OCI-LY1 (cell line): ENCODE data around the gene DQX1.

Source experiments
- H2AFZ ChIP-seq: fragments of 200-600 bp; sonication (generic), shearing (Covaris generic); 2 replicates; pipeline ENCODE4 v1.6.0; 2014; ENCODE audit warnings: antibody characterized with exemption, mild to moderate bottlenecking, low read length
- H3F3A ChIP-seq: fragments of 200-600 bp; sonication (generic), shearing (Covaris generic); 2 replicates; pipeline ENCODE4 v1.6.0; 2014; ENCODE audit warnings: mild to moderate bottlenecking, antibody characterized with exemption, low read length, moderate library complexity; ENCODE audit not compliant: insufficient read depth
- H3K27ac ChIP-seq: fragments of 200-600 bp; sonication (generic); 2 replicates; pipeline ENCODE4 v1.5.1; 2014; ENCODE audit warnings: low read length, mixed run types, mild to moderate bottlenecking, low read depth; ENCODE audit not compliant: poor library complexity, severe bottlenecking
- H3K27me3 ChIP-seq: fragments of 200-600 bp; sonication (generic); 2 replicates; pipeline ENCODE4 v1.6.0; 2014; ENCODE audit warnings: antibody characterized with exemption, mild to moderate bottlenecking, low read length, moderate library complexity; ENCODE audit not compliant: insufficient read depth
- H3K36me3 ChIP-seq: fragments of 200-600 bp; sonication (generic); 2 replicates; pipeline ENCODE4 v1.6.1; 2014; ENCODE audit warnings: mild to moderate bottlenecking, antibody characterized with exemption, low read length, moderate library complexity, mixed read lengths; ENCODE audit not compliant: insufficient read depth
- H3K4me1 ChIP-seq: fragments of 200-600 bp; sonication (generic); 2 replicates; pipeline ENCODE4 v1.5.1; 2014; ENCODE audit warnings: mild to moderate bottlenecking, low read length, moderate library complexity; ENCODE audit not compliant: insufficient read depth, severe bottlenecking
- H3K4me2 ChIP-seq: fragments of 200-600 bp; sonication (generic), shearing (Covaris generic); 2 replicates; pipeline ENCODE4 v1.6.1; 2014; ENCODE audit warnings: low read length
- H3K4me3 ChIP-seq: fragments of 200-600 bp; sonication (generic); 2 replicates; pipeline ENCODE4 v1.5.1; 2014; ENCODE audit warnings: low read length, low read depth, mild to moderate bottlenecking, mixed read lengths; ENCODE audit not compliant: poor library complexity, severe bottlenecking
- H3K79me2 ChIP-seq: fragments of 200-600 bp; shearing (Covaris generic); 2 replicates; pipeline ENCODE4 v1.6.1; 2016; ENCODE audit warnings: mixed run types, low read length, mixed read lengths; ENCODE audit not compliant: insufficient read depth
- H3K9ac ChIP-seq: fragments of 200-600 bp; sonication (generic), shearing (Covaris generic); 2 replicates; pipeline ENCODE4 v1.6.1; 2014; ENCODE audit warnings: mild to moderate bottlenecking, low read length, mixed read lengths
- H3K9me2 ChIP-seq: fragments of 200-600 bp; sonication (generic), shearing (Covaris generic); 2 replicates; pipeline ENCODE4 v1.6.1; 2014; ENCODE audit warnings: low read depth, mild to moderate bottlenecking, low read length, mixed read lengths
- H3K9me3 ChIP-seq: fragments of 200-600 bp; shearing (Covaris generic); 2 replicates; pipeline ENCODE4 v1.6.1; 2014; ENCODE audit warnings: low read length, mixed read lengths
- H4K20me1 ChIP-seq: fragments of 200-600 bp; sonication (generic), shearing (Covaris generic); 2 replicates; pipeline ENCODE4 v1.6.0; 2016; ENCODE audit warnings: mild to moderate bottlenecking, low read length; ENCODE audit not compliant: insufficient read depth
- CTCF ChIP-seq: fragments of 200-600 bp; sonication (generic), shearing (Covaris generic); IDR thresholded peaks from 2 replicates; pipeline ENCODE4 v1.5.1; 2017; ENCODE audit warnings: mild to moderate bottlenecking, antibody characterized with exemption, low read length, moderate library complexity, mixed read lengths
- EZH2 ChIP-seq: fragments of 200-600 bp; sonication (generic), shearing (Covaris generic); IDR thresholded peaks from 2 replicates; pipeline ENCODE4 v1.8.0; 2017; ENCODE audit warnings: borderline replicate concordance, mixed run types, mild to moderate bottlenecking, antibody characterized with exemption, low read length, moderate library complexity, mixed read lengths

The DQX1 gene

GRCh38 chr2:74525717-74526648, at the start of gene DQX1:
TSS of gene DQX1 (minus strand) at chr2:74526231. CDS start at chr2:74525729, 502 bp downstream.
- Histone ChIP-seq H3K9ac (no peak within 1 kb of the TSS), H3K9me3 (no peaks in the 10 kb centered on the region), H3K4me3 (no peak within 1 kb of the TSS), H4K20me1 (no peaks in the 10 kb centered on the region), H3K36me3 (peaks cover 37% of the 10 kb centered on the region), H3K4me2 (no peak within 1 kb of the TSS), H3K9me2 (no peaks in the 10 kb centered on the region), H3K27ac (no peak within 1 kb of the TSS), H3F3A (no peaks in the 10 kb centered on the region), H3K27me3 (no peaks in the 10 kb centered on the region), H3K79me2 (peaks cover 10% of the 10 kb centered on the region), H2AFZ (no peak within 1 kb of the TSS), H3K4me1 (peaks cover 19% of the 10 kb centered on the region)
- TF ChIP-seq EZH2 (no peak), CTCF (no peak)

DNA sequence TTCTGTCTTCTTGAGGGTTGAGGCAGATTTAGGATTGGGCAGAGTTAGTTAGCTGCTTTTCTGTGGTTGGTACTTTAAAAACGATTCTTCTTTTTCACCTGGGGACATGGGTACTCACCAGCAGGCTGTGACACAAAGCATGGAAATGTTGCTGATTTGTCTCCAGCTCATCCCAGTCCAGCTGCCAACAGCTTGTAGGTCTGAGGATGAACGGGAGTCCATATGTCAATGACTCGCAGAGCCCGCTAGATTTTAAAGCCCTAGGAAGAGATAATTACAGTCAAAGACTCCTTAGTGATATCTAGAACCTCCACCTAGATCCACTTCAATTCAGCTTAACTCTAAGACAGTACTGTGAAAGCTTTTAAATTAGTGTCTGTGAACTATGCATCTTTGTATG, 49.3 kb upstream of the DQX1 start:
- TF ChIP-seq EZH2 (no peak), CTCF (no peak)
- no peaks in the 10 kb centered on the region for H3K27me3 ChIP-seq
- H3K9ac ChIP-seq, result no peak overlapping the region
- no peaks in the 10 kb centered on the region for H3K79me2 ChIP-seq
- no peaks in the 10 kb centered on the region for H4K20me1 ChIP-seq
- no peak overlapping the region for H3K4me3 ChIP-seq
- peaks cover 25% of the 10 kb centered on the region for H3K4me1 ChIP-seq
- H3K4me2 ChIP-seq, result no peak overlapping the region
- no peaks in the 10 kb centered on the region for H3K9me3 ChIP-seq
- H3K36me3 ChIP-seq, result no peaks in the 10 kb centered on the region
- no peaks in the 10 kb centered on the region for H3K9me2 ChIP-seq
- H3K27ac ChIP-seq, result no peak overlapping the region
- H3F3A ChIP-seq, result no peaks in the 10 kb centered on the region
- no peak overlapping the region for H2AFZ ChIP-seq

DNA sequence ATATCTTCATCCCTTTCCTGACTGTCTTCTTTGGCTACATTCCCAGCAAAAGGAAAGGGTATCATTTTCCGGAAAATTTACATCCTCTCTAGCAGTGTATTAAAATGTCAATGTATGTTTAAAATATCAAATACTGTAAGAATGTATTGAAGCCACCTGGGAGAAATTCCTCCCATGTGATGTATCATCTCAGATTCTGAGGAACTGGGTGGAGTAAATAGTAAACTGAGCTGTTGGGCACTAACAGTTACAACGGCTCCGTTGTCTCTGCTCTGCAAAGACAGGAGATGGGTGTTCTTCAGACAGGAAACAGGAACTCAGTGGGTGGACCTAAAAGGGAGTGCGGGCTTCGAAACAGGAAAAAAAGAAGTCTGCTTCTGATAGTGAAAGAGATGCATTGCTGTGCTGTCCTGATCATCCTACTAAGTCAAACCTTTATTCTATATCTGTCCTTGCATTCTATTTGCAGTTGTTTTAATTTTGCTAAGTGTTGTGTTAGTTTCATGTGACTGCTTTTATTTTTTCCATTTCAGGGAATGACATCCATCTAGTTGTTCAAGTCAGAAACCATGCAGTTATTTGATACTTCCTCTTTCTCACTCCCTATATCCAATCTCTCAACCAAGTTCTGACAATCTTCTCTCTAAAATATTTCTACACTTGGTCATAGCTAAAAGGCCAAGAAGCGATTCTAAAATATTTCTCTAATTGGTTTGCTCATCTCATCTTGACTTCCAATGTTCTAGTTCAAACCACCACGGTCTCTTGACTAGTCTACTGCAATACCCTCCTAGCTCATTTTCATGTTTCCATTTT, 47.9 kb upstream of the DQX1 start:
- H2AFZ ChIP-seq, result peak overlapping the region; percentile 93
- no peaks in the 10 kb centered on the region for H3K36me3 ChIP-seq
- no peaks in the 10 kb centered on the region for H3K79me2 ChIP-seq
- peak overlapping the region; percentile 32 for H3K4me3 ChIP-seq
- no peaks in the 10 kb centered on the region for H3F3A ChIP-seq
- H3K27me3 ChIP-seq, result no peaks in the 10 kb centered on the region
- TF ChIP-seq CTCF, result no peak
- TF ChIP-seq EZH2, result no peak
- peaks cover 25% of the 10 kb centered on the region for H3K4me1 ChIP-seq
- no peak overlapping the region for H3K9ac ChIP-seq
- H3K27ac ChIP-seq, result no peak overlapping the region
- no peaks in the 10 kb centered on the region for H4K20me1 ChIP-seq
- no peaks in the 10 kb centered on the region for H3K9me3 ChIP-seq
- peak overlapping the region; percentile 40 for H3K4me2 ChIP-seq
- no peaks in the 10 kb centered on the region for H3K9me2 ChIP-seq
